Hindlimb muscle (tissue), 1 donor: ENCODE data around the gene MIER2. TPM values are rescaled to one million over a fixed set of nuclear protein-coding genes. Genes with fewer than 3 reads are reported as not detected.

Experiments used
- DNase-seq: peaks from one replicate; pipeline ENCODE4 v3.0.0-alpha.2; 2013
- polyA plus RNA-seq: library from polyadenylated mRNA; unstranded; fragments of 120-200 nt; gene quantifications from one replicate; pipeline ENCODE4 v1.2.1, GENCODE V29; 2013; ENCODE audit not compliant: insufficient read length

MIER2 gene
- polyA plus RNA-seq, 1 donor, result 34.9 TPM

DNA sequence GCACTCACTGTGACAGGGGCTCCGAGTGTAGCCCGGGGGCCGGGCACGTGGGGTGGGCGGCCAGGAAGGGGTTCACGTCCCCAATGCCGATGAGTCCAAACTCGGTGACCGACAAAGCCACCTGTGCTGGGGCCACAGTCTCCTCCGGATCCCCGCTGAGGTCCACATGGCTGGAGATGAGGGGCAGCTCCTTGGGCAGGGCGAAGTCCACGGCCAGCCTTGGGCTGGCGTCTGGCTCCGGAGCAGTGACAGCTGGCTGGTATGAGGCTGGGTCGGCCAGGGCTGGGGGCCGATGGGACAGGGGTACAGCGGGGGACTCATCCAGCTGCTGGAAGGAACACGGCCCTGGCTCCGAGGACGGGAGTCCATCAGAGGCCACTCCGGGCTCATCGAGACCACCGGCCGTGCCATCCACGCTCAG, 37.5 kb downstream of the MIER2 start:
- no peak for DNase-seq

DNA sequence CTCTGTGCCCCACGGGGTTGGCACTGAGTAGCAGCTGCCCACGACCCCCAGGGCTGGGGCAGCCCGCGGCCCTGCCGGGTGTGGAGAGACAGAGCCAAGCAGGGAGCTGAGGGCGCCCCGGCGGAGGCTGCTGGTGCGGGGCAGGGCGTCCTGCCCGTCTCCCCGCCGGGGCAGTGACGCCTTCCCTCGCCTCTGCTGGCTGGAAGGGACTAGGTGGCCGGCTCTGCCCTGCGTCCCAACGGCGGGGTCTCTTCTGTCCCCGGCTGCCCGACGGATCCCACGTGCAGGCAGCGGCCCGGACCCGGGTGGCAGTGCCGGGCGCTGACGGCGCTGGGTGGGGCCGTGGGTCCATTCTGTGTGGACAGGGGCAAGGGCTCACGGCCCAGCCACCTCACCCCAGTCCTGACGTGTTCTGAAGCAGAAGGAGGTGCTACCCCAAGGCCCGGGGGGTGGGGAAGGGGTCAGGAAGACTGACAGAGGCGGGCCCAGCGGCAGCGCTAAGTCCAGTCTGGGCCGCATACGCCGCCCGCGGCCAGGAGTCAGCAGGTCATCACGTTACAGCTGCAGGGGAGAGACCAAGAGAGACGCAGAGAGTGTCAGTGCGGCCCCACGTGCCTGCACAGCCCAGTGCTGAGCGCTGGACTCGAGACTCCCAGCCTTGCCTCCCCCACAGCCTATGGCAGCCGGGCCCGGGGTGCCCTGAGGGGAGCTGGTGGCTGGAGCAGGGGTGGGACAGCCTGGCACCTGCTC, 38.3 kb downstream of the MIER2 start:
- DNase-seq, result no peak

DNA sequence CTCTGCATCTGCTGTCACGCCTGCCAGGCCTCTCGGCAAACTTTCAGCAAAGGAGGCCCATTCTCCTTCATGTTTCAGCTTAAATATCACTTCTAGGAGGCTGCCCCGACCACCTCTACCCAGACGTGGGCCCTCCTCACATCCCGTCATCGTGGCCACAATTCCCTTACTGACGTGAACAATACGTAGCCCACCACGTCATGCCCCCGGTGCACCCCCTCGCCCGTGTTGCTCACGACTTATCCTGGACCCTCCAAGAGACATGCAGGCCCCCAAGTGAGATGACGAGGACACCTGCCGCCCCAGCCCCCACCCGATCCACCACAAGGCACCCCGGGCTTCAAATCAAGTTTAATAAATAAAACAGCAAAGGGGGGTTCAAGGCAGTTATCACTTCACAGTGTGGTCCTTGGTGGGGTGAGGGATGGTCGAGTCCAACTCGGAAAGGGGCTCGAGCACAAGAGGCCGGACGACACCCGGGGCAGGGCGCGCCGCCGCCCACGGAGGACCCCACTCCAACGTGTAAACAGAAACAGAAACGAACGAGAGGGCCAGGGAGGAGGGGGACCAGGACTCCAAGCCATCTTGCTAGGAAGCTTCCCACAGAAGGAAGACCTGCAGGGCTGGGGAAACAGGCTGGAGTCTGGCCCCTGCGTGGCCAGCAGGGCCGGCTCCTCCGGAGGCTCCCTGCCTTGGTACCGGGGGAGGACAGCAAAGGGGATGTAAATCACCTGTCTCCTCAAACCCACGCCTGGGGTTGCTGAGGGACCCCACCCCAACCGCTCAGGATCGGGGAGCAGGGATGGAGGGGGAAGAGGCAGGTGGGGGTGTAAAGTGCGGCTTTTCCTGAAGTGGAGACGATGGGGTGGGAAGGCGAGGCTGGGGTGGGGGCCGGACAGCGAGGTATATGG, 39.1 kb downstream of the MIER2 start:
- no peak for DNase-seq

DNA sequence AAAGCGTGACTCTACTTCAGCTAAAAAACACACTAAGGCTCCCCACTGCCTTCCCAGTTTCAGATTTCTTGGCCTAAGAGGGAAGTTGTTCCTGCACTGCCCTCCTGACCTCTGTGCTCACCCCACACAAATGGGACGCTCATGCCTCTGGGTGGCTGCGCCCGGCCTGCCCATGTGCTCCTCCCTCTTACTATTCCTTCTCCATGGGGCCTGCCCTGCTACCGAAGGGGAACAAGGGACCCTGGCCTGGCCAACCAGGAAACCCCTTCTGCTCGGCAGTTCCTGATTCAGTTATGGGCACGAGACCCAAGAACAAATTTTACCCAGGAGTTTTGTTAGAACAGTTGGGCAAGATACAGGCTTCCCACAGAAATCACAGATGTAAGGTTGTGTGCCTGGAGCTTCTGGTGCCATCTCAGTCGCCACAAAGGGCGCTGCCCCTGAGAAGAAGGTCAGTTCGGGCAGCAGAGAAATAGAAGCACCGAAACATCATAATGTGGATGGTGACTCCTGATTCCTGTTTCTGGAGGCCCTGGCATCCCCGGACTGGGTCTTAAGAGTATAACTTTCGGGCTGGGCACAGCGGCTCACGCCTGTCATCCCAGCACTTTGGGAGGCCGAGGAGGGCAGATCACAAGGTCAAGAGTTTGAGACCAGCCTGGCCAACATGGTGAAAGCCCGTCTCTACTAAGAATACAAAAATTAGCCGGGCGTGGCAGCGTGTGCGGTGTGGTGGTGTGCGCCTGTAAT, 47.9 kb downstream of the MIER2 start:
- DNase-seq, result no peak

DNA sequence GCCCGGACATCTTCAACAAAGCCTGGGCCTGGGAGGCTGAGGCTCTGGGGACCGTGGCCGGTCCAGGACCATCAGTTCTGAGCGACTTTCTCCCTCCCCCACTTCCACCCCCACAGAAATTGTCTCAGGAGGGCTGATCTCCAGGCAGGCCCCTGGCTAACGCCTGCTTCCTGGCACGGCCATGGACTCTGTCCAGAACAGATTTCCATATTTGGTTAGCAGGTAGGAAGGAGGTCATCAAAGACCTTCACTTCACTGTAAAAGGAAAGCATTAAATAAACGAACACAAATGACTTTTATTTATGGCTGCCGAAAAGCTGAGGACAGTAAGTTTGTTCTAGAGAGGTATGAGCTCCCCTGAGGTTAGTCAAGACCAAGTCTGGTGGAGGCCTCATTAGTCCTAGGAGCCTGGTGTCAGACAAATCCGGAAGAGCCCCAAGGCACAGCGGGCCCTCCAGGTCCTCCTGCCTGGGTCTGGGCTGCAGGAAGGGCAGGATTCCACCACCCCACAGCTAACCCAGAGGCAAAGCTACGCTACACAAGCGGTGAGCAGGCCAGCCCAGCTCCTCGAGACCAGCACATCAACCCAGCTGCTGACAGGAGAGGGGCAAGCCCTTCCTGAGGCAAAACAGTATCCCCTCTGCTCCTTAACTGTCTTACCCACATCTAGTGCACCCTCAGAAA, 48.8 kb downstream of the MIER2 start:
- DNase-seq, result no peak

DNA sequence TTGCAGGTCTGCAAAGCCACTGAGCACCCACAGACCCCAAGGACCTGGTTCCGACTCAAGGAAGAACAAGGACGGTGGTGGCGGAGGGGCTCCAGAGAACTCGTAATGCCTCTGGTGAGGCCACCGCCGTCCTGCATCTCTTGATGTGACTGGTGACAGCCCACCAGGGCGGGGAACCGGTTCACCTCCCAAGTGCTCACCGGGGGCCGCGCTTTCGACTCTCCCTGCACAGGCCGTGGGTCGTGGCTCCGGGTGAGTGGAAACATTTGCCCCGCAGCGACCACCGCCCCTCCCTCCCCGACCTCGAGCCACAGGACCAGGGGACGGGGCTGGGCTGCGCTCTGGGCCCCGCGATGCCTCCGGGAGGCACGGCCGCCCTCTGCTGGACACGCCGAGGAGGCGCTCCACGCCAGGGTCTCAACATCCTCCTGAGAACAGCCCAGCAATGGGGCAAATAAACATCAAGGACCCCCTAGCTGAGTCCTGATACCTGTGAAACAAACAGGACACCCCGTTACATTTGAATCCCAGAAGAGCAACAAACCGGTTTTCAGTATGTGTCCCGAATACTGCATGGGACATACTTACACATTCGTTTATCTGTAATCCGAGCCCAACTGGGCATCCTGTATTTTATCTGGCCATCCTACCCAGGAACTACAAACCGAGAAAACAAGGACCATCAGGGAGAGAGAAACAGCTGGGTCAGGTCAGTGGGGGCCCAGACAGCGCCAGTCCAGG, 49.5 kb downstream of the MIER2 start:
- no peak for DNase-seq

DNA sequence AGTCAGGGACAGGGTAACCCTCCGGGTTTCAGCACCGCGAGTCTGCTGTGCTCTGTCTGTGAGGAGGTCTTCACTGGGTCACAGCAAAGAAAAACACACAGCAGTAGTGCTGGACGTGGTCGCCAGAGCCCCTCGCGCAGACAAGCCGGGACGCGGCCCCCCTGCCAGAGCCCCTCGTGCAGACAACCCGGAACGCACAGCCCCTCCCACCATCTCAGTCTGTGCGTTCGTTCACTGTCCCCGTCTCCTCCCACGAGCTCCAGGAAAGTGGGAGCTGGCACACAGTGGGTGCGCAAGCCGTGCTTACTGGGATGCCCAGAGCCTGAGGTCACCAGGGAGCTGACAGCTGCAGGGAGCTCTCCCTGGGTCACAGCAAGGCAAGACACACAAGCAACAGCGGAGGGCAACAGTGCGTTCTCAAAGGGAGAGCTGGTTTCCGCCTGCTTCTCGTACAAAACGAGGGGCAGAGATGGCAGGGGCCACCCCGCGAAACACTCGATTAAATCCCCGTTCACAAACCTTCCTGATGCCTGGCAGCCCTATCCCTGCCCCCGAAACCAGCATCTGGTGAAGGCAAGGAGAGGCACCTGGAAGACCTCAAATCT, 50.2 kb downstream of the MIER2 start:
- DNase-seq, result no peak

DNA sequence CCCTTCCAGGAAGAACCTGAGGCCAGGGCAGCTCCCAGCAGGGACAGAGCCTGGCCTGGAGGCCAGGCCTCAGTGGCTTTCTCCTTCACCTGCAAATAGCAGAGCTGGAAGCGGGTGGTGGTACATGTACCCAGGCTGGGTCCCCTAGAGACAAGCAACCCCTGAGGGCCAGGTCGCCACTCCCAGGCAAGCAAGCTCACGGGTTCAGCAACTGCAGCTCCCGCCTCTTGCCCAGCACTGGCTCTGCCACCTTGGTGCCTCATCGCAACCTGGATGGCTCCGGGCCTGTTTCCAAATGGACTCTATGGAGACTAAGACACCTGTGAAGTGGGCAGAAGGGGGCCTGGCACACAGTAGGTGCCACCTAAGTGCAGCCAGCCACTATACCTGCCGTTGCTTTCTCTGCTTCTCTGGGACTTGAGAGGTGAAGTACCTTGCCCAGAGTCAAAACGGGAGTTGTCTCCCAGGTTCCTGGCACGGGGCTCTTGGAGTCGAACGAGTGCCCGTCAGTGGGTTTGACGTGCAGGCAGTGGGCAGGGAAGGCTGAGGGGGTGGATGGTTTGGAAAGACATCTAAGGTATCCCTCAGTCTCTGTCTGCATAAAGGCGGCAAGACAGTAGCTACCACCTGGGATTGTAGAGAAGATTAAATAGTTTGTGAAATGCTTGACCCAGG, 51.0 kb downstream of the MIER2 start:
- DNase-seq, result no peak

DNA sequence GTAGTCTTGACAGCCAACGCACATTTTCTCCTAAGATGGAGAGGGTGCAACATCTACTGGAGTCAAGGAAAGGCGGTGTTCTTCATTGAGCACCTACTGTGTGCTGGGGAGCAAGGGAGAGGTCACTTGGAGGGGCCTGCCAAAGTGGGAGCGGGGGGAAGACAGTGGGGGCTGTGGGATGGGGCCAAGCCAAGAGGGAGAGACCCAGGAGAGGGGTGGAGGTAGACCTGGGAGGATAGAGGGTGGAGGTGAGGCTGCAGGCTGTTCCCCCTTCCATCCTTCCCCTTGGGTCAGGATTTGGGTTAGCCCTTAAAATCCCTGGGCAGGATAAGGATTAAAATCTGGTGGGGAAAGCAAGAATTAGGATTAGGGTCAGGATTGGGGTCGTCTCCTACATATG, 51.6 kb downstream of the MIER2 start:
- DNase-seq, result no peak

DNA sequence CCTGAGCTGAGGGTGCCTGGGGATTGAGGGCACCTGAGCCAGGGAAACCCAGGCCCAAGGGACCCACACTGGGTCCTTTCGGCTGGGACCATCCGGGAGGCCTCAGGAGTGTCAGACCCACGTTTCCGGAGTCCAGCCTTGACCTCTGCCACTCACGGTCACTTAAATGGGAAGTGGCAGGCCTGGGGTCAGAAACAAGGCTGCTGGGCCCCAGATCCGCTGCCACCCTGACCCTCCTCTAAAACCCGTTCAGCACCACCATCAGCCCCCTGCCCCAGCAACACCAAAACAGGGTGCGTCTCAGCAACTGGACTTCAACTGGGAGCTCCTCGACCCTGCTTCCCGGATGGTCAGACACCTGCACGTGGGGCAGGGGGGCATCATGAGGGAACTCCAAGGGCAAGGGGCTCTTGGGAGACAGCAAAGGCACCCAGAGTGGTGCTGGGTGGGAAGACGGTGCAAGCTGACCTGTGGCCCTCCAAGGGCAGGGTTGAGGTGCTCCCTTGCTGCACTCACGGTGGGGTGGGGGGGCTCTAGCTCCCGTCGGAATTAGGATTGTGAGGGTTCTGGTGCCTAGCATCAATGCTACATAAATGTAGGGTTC, 52.2 kb downstream of the MIER2 start:
- no peak for DNase-seq

DNA sequence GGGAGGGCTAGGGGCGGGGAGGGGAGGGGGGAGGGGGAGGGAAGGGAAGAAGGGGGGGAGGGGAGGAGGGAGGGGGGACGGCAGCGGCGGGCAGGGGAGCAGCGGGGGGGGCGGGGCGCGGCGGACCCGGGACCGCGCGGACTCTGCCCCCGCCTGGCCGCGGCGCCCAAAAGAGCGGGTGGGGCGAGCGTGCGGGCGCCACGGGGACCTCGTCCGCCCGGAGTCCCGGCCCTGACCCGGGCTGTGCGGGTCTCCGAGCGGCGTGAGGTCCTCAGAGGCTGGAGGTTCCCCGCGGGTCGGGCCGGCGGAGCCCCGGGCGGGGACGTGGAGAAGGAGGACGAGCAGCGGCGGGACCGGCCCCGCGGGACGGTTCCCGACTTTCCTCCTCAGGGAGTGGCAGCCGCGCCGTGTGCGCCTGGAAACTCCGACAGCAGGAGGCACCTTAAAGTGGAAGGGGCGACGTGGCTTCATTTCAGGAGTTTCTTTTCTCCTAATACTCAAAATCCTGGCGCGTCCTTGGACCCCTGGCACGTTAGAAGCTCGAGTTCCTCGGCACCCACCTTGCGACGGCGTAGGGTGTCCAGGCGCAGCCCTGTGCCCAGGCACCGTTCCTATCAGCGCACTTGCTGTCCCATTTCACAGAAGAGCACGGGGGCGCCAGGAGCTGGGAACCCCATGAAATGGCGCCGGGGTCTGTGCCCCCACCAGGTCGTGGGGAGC, 52.9 kb downstream of the MIER2 start:
- no peak for DNase-seq

DNA sequence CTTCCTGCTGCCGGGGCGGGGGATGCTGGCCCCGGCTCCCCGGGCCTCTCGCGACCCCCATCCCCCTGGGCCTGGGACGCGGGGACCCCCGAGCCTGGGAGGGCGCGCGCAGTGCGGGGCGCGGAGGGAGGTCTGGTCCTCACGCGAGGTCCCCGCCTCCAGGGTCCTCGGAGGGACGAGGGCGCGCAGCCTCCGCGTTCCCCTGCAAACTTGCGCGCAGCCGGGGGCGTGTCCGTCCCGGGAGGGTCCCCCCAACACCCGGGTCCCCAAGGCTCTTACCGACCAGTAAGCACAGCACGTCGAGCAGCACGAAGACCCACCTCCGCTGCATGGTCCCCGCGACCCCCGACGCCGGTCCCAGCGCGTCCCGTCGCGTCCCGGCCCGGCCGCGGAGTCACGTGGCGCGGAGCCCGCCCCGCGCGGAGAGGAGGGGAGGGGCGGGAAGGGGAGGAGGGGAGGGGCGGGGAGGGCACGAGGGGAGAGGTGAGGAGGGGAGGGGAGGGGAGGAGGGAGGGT, 53.5 kb downstream of the MIER2 start, which contains the start of gene PLPP2:
PLPP2 (minus strand) TSS at position 398 of the 516 bp plus-strand sequence; CDS start at position 331, 67 bp downstream.
- DNase-seq, result no peak

DNA sequence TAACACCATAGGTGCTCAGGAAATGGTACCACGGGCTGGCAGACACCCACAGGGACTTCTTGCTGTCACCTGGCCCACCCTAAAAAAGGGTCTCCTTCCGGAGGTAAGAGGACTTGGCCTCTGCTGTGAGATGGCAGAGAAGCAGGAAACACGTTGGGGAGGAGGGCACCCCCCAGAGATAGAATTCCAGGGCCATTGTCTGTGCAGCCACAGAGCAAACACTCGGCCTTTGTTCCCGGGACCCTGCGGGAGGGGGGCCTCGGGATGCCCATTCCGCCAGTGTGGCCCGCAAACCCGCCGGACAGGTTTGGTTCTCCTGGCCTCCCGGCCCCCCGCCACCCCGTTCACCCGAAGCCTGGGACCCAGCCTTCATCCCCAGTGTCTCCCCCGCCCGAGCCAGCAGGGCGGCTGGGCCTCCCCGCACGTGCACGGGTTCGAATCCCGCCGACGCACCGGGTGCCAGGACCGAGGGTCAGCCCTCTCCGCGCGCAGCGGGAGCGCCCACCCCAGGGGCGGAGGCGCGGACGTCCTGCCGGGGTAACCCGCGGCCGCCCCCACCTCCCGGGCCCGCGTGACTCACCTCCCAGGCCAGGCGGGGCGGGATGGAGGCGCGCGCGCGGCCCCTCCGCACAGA, 54.1 kb downstream of the MIER2 start:
- DNase-seq, result no peak

DNA sequence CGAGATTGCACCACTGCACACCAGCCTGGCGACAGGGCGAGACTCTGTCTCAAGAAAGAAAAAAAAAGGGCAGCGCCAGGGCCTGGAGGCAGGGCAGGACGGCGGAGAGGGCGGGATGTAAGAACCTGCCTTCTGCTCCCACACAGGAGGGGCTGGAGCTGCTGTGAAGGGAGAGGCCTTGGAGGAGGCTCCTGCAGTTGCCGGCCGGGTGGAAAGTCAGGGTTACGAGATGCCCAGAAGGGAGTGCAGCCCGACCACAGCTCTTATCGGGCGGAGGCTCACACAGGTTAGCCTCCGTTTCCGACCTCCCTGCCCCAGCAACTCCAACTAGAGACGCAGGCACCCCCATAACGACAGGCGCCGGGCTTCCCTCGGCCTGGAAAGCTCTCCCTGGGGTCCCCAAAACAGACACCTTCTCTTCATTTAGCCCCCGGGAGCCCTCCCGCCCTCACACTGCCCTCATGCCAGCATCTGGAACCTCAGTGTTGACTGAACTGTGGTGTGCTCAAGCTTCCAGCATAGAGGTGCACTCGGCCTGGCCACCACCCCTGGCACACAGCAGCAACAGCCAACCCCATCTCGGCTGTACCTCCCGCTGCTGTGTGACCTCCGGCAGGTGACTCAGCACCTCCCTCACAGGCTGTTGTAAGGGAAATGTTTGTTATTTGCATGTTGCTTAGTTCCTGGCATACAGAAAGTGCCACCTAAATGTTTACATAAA, 54.8 kb downstream of the MIER2 start:
- no peak for DNase-seq

DNA sequence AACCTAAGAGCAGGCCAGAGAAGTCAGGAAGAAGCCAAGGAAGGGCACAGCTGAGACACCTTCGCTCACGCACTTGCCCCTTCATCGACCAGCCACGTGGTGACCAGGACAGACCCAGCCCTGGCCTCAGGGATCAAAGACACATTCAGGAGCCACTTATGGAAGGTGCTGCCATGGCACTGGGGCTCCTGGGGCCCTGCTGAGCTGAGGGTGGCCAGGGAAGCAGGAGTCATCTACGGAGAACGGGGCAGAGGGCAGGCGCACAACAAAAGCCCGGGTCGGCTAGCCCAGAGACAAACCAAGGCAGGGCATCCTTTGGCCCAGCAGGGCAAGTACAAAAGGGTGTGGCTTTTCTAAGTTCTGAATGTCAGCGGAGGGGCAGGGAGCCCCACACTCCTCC, 55.7 kb downstream of the MIER2 start:
- no peak for DNase-seq

DNA sequence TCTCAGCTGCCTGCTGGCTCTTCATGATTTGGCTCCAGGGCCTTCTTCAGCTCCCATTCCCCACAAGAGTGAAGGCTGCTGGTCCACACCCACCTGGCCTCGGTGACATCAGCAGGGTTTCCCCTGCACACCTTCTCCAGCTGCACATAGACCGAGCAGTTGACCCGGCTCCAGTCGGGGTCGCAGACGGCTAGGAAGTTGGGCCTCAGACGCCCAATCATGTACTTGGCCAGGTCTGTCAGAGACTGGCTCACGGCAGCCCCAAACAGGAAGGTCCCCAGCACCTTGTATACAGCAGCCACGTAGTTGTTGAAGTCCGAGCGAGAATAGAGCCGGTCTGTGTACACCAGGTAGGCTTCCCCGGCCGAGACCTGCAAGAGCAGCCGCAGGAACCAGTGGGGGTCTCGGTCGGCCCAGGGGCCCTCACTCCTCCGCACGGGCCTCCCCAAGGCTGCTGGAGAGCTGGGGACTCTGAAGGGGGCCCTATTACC, 57.2 kb downstream of the MIER2 start:
- no peak for DNase-seq

DNA sequence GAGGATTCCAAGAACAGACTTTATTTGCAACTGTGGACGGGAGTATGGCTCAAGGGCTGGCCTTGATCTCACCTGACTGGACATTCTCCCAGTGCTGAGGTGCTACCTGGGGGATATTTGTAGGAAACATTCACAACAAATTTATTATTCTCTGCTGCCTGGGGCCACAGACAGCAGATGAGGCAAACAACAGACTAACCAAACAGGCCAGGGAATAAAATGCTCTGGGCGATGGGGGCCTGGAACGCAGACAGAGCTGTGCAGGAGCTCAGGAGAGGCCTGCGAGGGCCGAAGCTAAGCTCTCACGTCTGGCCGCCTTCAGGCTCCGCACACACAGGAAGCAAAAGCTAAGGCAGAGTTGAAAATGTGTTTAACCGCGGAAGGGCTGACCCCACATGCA, 61.2 kb downstream of the MIER2 start:
- DNase-seq, result no peak

DNA sequence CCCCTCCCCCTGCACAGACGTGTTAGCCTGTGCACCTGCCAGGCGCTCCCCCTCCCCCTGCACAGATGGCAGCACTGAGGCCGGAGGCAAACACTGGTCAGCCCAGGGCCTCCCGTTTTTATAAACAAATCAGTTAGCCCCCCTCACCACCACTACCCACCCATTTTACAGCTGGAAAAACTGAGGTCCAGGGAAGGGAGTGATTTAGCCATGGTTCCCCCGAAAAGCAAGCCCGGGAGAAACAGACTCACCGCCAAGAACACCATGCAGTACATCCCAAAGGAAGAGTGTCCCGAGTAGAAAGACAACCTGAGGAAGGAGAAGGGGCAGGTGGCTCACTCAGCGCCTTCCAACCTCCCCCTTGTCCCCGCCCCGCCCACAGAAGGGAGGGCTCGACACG, 62.1 kb downstream of the MIER2 start:
- DNase-seq, result no peak
